ENCODE measurements around the gene ACAD10.
"Not testable (repeated sequence)": the region's sequence is repeated elsewhere in the genome, so short reads cannot be mapped to it uniquely, and the experiment has no call there.

The ACAD10 gene

GRCh38 chr12:111739524-111739923 lies 53.7 kb downstream of the ACAD10 start:
- DNase-seq; in situ Hi-C loops (cut with HindIII; ENCODE audit: low pct_ligation_motif_present, low pct_unique_long_range_greater_than_20kb, low sequenced_read_pairs): not testable (repeated sequence)

GRCh38 chr12:111741235-111741812 lies 55.5 kb downstream of the ACAD10 start:
- in situ Hi-C loops (cut with HindIII; ENCODE audit: low pct_ligation_motif_present, low pct_unique_long_range_greater_than_20kb, low sequenced_read_pairs) = no loop called here
- peak; percentile 77 for DNase-seq

GRCh38 chr12:111745211-111745610 lies 59.4 kb downstream of the ACAD10 start:
- in situ Hi-C loops (cut with HindIII; ENCODE audit: low pct_ligation_motif_present, low pct_unique_long_range_greater_than_20kb, low sequenced_read_pairs) = no loop called here
- no peak for DNase-seq

GRCh38 chr12:111747333-111747732 lies 61.5 kb downstream of the ACAD10 start:
- DNase-seq = no peak
- in situ Hi-C loops (cut with HindIII; ENCODE audit: low pct_ligation_motif_present, low pct_unique_long_range_greater_than_20kb, low sequenced_read_pairs) = no loop called here

- no peak for DNase-seq
- in situ Hi-C loops (cut with HindIII; ENCODE audit: low pct_ligation_motif_present, low pct_unique_long_range_greater_than_20kb, low sequenced_read_pairs) = no loop called here
Observed at GRCh38 chr12:111748151-111748672, 62.4 kb downstream of the ACAD10 start.

- DNase-seq = no peak
- in situ Hi-C loops (cut with HindIII; ENCODE audit: low pct_ligation_motif_present, low pct_unique_long_range_greater_than_20kb, low sequenced_read_pairs) = no loop called here
Observed at GRCh38 chr12:111748867-111749266, 63.0 kb downstream of the ACAD10 start.

- in situ Hi-C loops (cut with HindIII; ENCODE audit: low pct_ligation_motif_present, low pct_unique_long_range_greater_than_20kb, low sequenced_read_pairs) = no loop called here
Observed at GRCh38 chr12:111749391-111749790, 63.5 kb downstream of the ACAD10 start.

GRCh38 chr12:111753144-111753881 lies 67.5 kb downstream of the ACAD10 start:
- in situ Hi-C loops (cut with HindIII; ENCODE audit: low pct_ligation_motif_present, low pct_unique_long_range_greater_than_20kb, low sequenced_read_pairs) = no loop called here
- peak; percentile 67 for DNase-seq

More at GRCh38 chr12:111749391-111749790, 63.5 kb downstream of the ACAD10 start:
- DNase-seq = no peak

GRCh38 chr12:111754671-111755070 lies 68.8 kb downstream of the ACAD10 start:
- no peak for DNase-seq
- in situ Hi-C loops (cut with HindIII; ENCODE audit: low pct_ligation_motif_present, low pct_unique_long_range_greater_than_20kb, low sequenced_read_pairs) = no loop called here

- in situ Hi-C loops (cut with HindIII; ENCODE audit: low pct_ligation_motif_present, low pct_unique_long_range_greater_than_20kb, low sequenced_read_pairs) = no loop called here
- no peak for DNase-seq
Observed at GRCh38 chr12:111756196-111756595, 70.3 kb downstream of the ACAD10 start.

- in situ Hi-C loops (cut with HindIII; ENCODE audit: low pct_ligation_motif_present, low pct_unique_long_range_greater_than_20kb, low sequenced_read_pairs) = no loop called here
- no peak for DNase-seq
Observed at GRCh38 chr12:111756681-111757080, 70.8 kb downstream of the ACAD10 start.

GRCh38 chr12:111757361-111758119 lies 71.7 kb downstream of the ACAD10 start:
- peak; percentile 63 for DNase-seq
- in situ Hi-C loops (cut with HindIII; ENCODE audit: low pct_ligation_motif_present, low pct_unique_long_range_greater_than_20kb, low sequenced_read_pairs) = no loop called here

- DNase-seq = no peak
- in situ Hi-C loops (cut with HindIII; ENCODE audit: low pct_ligation_motif_present, low pct_unique_long_range_greater_than_20kb, low sequenced_read_pairs) = no loop called here
Observed at GRCh38 chr12:111758120-111758561, 72.3 kb downstream of the ACAD10 start.

GRCh38 chr12:111759271-111759670 lies 73.4 kb downstream of the ACAD10 start:
- in situ Hi-C loops (cut with HindIII; ENCODE audit: low pct_ligation_motif_present, low pct_unique_long_range_greater_than_20kb, low sequenced_read_pairs) = no loop called here
- no peak for DNase-seq

- no peak for DNase-seq
- in situ Hi-C loops (cut with HindIII; ENCODE audit: low pct_ligation_motif_present, low pct_unique_long_range_greater_than_20kb, low sequenced_read_pairs) = no loop called here
Observed at GRCh38 chr12:111759991-111760390, 74.1 kb downstream of the ACAD10 start.

GRCh38 chr12:111761099-111761498 lies 75.2 kb downstream of the ACAD10 start:
- in situ Hi-C loops (cut with HindIII; ENCODE audit: low pct_ligation_motif_present, low pct_unique_long_range_greater_than_20kb, low sequenced_read_pairs) = no loop called here
- DNase-seq = no peak

GRCh38 chr12:111761706-111762105 lies 75.9 kb downstream of the ACAD10 start:
- DNase-seq = no peak
- in situ Hi-C loops (cut with HindIII; ENCODE audit: low pct_ligation_motif_present, low pct_unique_long_range_greater_than_20kb, low sequenced_read_pairs) = no loop called here

GRCh38 chr12:111763552-111763951 lies 77.7 kb downstream of the ACAD10 start:
- in situ Hi-C loops (cut with HindIII; ENCODE audit: low pct_ligation_motif_present, low pct_unique_long_range_greater_than_20kb, low sequenced_read_pairs); DNase-seq: not testable (repeated sequence)

- in situ Hi-C loops (cut with HindIII; ENCODE audit: low pct_ligation_motif_present, low pct_unique_long_range_greater_than_20kb, low sequenced_read_pairs) = no loop called here
- no peak for DNase-seq
Observed at GRCh38 chr12:111764120-111764821, 78.4 kb downstream of the ACAD10 start.

All from ACHN (cell line).